GM19025 (cell line): ENCODE results near the gene NUP98.
"Not testable (repeated sequence)": the region's sequence is repeated elsewhere in the genome, so short reads cannot be mapped to it uniquely, and the experiment has no call there.

Experiments used
- ATAC-seq: cut with Tn5 transposase; IDR thresholded peaks from one replicate; pipeline ENCODE4 v1.9.1; 2021; ENCODE audit warnings: mild to moderate bottlenecking, low read depth, moderate library complexity; ENCODE audit not compliant: unreplicated experiment

NUP98 gene

GRCh38 chr11:3645552-3645951, 151.8 kb downstream of the NUP98 start:
- ATAC-seq: no peak

GRCh38 chr11:3644817-3645235, 152.5 kb downstream of the NUP98 start, which contains the start of gene ART1:
TSS of gene ART1 (plus strand) at chr11:3645128. CDS start at chr11:3659214, 14,086 bp downstream.
- ATAC-seq: no peak

GRCh38 chr11:3643102-3643546, 154.2 kb downstream of the NUP98 start:
- ATAC-seq: not testable (repeated sequence)

GRCh38 chr11:3642071-3642951, 155.0 kb downstream of the NUP98 start:
- ATAC-seq: no peak

- no peak for ATAC-seq
These were observed 155.7 kb downstream of the NUP98 start, which contains the start of gene ART5 for GRCh38 chr11:3641701-3642070. TSS of gene ART5 (minus strand) at chr11:3641992. CDS start at chr11:3641862, 130 bp downstream.

- ATAC-seq: no peak
These were observed 156.2 kb downstream of the NUP98 start for GRCh38 chr11:3641191-3641590.

- no peak for ATAC-seq
These were observed 157.5 kb downstream of the NUP98 start for GRCh38 chr11:3639841-3640240.

- no peak for ATAC-seq
These were observed 158.8 kb downstream of the NUP98 start for GRCh38 chr11:3638513-3638912.

- ATAC-seq: no peak
These were observed 160.2 kb downstream of the NUP98 start for GRCh38 chr11:3637201-3637600.

- no peak for ATAC-seq
These were observed 161.5 kb downstream of the NUP98 start for GRCh38 chr11:3635641-3636375.

- ATAC-seq: no peak
These were observed 165.2 kb downstream of the NUP98 start for GRCh38 chr11:3632070-3632660.

GRCh38 chr11:3631331-3631730, 166.0 kb downstream of the NUP98 start:
- ATAC-seq: no peak

GRCh38 chr11:3627291-3627690, 170.1 kb downstream of the NUP98 start:
- ATAC-seq: no peak

GRCh38 chr11:3626250-3626960, 170.9 kb downstream of the NUP98 start:
- ATAC-seq: no peak
